Measurements from ENCODE around the gene TSPAN18. TPM values are rescaled to one million over a fixed set of nuclear protein-coding genes. Genes with fewer than 3 reads are reported as not detected.
A peak's percentile ranks its signal among the peaks of the same experiment; 100 is the strongest.

TSPAN18 gene
- total RNA-seq, 1 donor, result under 0.01 TPM

GRCh38 chr11:44709281-44709562 lies 17.5 kb upstream of the TSPAN18 start:
- TF ChIP-seq CTCF (IDR thresholded peaks at IDR 0.05; ENCODE audit: insufficient read depth, low read depth, low read length), result no peak
- peak; percentile 32 for DNase-seq (ENCODE audit: low read depth)

GRCh38 chr11:44709966-44710365 lies 16.8 kb upstream of the TSPAN18 start:
- no peak for TF ChIP-seq CTCF (IDR thresholded peaks at IDR 0.05; ENCODE audit: insufficient read depth, low read depth, low read length)
- DNase-seq (ENCODE audit: low read depth), result peak; percentile 2

More at GRCh38 chr11:44709281-44709562, 17.5 kb upstream of the TSPAN18 start:
- H3K4me3 ChIP-seq (ENCODE audit: low read depth, low read length), result no peak overlapping the region

GRCh38 chr11:44711113-44711786 lies 15.5 kb upstream of the TSPAN18 start:
- TF ChIP-seq CTCF (IDR thresholded peaks at IDR 0.05; ENCODE audit: insufficient read depth, low read depth, low read length), result no peak
- DNase-seq (ENCODE audit: low read depth), result no peak
- no peak overlapping the region for H3K4me3 ChIP-seq (ENCODE audit: low read depth, low read length)

More at GRCh38 chr11:44709966-44710365, 16.8 kb upstream of the TSPAN18 start:
- no peak overlapping the region for H3K4me3 ChIP-seq (ENCODE audit: low read depth, low read length)

- H3K4me3 ChIP-seq (ENCODE audit: low read depth, low read length), result no peak overlapping the region
- TF ChIP-seq CTCF (IDR thresholded peaks at IDR 0.05; ENCODE audit: insufficient read depth, low read depth, low read length), result no peak
- no peak for DNase-seq (ENCODE audit: low read depth)
Observed at GRCh38 chr11:44711787-44712608, 14.8 kb upstream of the TSPAN18 start.

GRCh38 chr11:44713022-44713421 lies 13.7 kb upstream of the TSPAN18 start:
- H3K4me3 ChIP-seq (ENCODE audit: low read depth, low read length), result no peak overlapping the region
- no peak for DNase-seq (ENCODE audit: low read depth)

GRCh38 chr11:44716256-44716655 lies 10.5 kb upstream of the TSPAN18 start:
- H3K4me3 ChIP-seq (ENCODE audit: low read depth, low read length), result no peak overlapping the region
- no peak for TF ChIP-seq CTCF (IDR thresholded peaks at IDR 0.05; ENCODE audit: insufficient read depth, low read depth, low read length)
- DNase-seq (ENCODE audit: low read depth), result no peak

More at GRCh38 chr11:44713022-44713421, 13.7 kb upstream of the TSPAN18 start:
- TF ChIP-seq CTCF (IDR thresholded peaks at IDR 0.05; ENCODE audit: insufficient read depth, low read depth, low read length), result no peak

All from fibroblast of villous mesenchyme (primary cell).